ENCODE measurements around the gene JUP.

DNA sequence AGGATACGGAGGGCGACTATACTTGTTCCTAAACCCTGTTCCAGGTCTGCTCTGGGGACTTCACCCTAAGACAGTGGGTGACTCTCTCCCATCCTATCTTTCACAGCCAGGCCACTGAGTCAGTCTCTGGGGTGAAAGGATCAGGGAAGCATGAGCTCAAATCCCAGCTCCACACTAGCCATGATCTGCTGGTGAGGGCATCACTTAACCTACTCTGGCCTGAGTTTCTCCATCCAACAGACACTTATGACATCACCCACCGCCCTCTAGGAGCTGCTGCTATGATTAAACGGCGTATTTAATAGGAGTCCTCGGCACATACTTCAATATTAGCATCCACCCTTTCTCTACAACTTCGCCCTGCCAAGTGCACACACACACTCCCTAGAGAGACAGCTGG is 64.3 kb downstream of the JUP start:
- TF ChIP-seq TEAD4 (IDR thresholded peaks at IDR 0.05) (no peak), NFIC (IDR thresholded peaks at IDR 0.05) (no peak), YY1 (IDR thresholded peaks at IDR 0.05; ENCODE audit: low read depth) (no peak)
